GM23248 (cell line): ENCODE results near the gene TBL1XR1.

Experiments used
- EZH2 ChIP-seq: fragments of 200-600 bp; sonication (generic); IDR thresholded peaks from 2 replicates; pipeline ENCODE4 v1.6.1; 2018; ENCODE audit warnings: antibody characterized with exemption, mild to moderate bottlenecking; ENCODE audit not compliant: insufficient read depth, poor library complexity, severe bottlenecking
- EZH2phosphoT487 ChIP-seq: fragments of 200-600 bp; sonication (generic); IDR thresholded peaks from 2 replicates; pipeline ENCODE4 v1.6.1; 2018; ENCODE audit warnings: antibody characterized with exemption, moderate library complexity, mild to moderate bottlenecking, low read depth; ENCODE audit not compliant: insufficient read depth

GRCh38 chr3:177079684-177080083 lies 117.6 kb downstream of the TBL1XR1 start:
- no peak for TF ChIP-seq EZH2phosphoT487
- no peak for TF ChIP-seq EZH2
